KOPT-K1 (cell line): ENCODE data around the gene RELN.
"Not testable (repeated sequence)": the region's sequence is repeated elsewhere in the genome, so short reads cannot be mapped to it uniquely, and the experiment has no call there.

Experiments
- H3K27ac ChIP-seq: fragments of 200-600 bp; sonication (generic); 2 replicates; pipeline ENCODE4 v1.5.1; 2016; ENCODE audit warnings: antibody characterized with exemption, mild to moderate bottlenecking, low read depth, low read length; ENCODE audit not compliant: poor library complexity, severe bottlenecking
- H3K36me3 ChIP-seq: fragments of 200-600 bp; sonication (generic); 2 replicates; pipeline ENCODE4 v1.5.1; 2017; ENCODE audit warnings: antibody characterized with exemption, mild to moderate bottlenecking, low read length, moderate library complexity; ENCODE audit not compliant: insufficient read depth
- H3K9me3 ChIP-seq: fragments of 200-600 bp; sonication (generic); 2 replicates; pipeline ENCODE4 v1.5.1; 2017; ENCODE audit warnings: antibody characterized with exemption, low read length, mild to moderate bottlenecking; ENCODE audit not compliant: insufficient read depth, poor library complexity, severe bottlenecking

The RELN gene

GRCh38 chr7:103795107-103795506 is 194.4 kb downstream of the RELN start:
- Histone ChIP-seq H3K27ac (no peak overlapping the region), H3K9me3 (no peaks in the 10 kb centered on the region), H3K36me3 (no peaks in the 10 kb centered on the region)

DNA sequence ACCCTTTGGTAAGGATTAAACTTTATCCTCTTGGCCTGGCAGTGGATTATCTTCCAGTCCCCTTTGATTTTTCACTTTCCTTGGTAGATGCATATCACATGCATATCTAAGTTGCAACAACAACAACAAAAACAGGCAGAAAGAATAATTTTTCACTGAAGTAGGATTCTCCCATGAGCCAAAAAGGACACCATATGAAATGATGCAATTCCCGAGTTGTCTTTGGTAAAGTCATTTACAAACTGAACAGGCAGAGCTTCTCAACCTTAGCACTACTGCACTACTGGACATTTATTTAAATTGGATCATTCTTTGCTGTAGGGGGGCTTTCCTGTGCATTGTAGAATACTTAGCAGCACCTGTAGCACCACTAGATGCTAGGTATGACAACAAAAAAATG is 195.0 kb downstream of the RELN start:
- Histone ChIP-seq H3K36me3 (no peaks in the 10 kb centered on the region), H3K9me3 (no peaks in the 10 kb centered on the region), H3K27ac (no peak overlapping the region)

DNA sequence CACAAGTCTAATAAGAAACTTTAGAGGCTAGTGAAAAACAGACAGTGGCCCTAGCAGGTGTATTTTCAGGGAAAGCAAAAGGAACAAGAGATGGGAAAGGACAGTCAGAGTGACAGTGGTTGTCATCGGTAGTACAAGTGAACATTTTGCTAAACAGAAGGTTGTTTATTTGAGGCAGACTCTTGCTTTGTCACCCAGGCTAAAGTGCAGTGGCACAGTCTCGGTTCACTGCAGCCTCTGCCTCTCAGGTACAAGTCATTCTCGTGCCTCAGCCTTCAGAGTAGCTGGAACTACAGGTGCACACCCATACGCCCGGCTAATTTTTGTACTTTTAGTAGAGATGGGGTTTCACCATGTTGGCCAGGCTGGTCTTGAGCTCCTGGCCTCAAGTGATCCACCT is 195.8 kb downstream of the RELN start:
- no peaks in the 10 kb centered on the region for H3K36me3 ChIP-seq
- no peaks in the 10 kb centered on the region for H3K9me3 ChIP-seq
- no peak overlapping the region for H3K27ac ChIP-seq

GRCh38 chr7:103791894-103792293 is 197.6 kb downstream of the RELN start:
- no peaks in the 10 kb centered on the region for H3K9me3 ChIP-seq
- no peak overlapping the region for H3K27ac ChIP-seq
- no peaks in the 10 kb centered on the region for H3K36me3 ChIP-seq

GRCh38 chr7:103787041-103787440 is 202.4 kb downstream of the RELN start:
- H3K9me3 ChIP-seq, result not testable (repeated sequence)

GRCh38 chr7:103784646-103785286 is 204.7 kb downstream of the RELN start:
- Histone ChIP-seq H3K27ac (no peak overlapping the region), H3K36me3 (no peaks in the 10 kb centered on the region), H3K9me3 (no peaks in the 10 kb centered on the region)

More at GRCh38 chr7:103787041-103787440, 202.4 kb downstream of the RELN start:
- H3K36me3 ChIP-seq, H3K27ac ChIP-seq: not testable (repeated sequence)

DNA sequence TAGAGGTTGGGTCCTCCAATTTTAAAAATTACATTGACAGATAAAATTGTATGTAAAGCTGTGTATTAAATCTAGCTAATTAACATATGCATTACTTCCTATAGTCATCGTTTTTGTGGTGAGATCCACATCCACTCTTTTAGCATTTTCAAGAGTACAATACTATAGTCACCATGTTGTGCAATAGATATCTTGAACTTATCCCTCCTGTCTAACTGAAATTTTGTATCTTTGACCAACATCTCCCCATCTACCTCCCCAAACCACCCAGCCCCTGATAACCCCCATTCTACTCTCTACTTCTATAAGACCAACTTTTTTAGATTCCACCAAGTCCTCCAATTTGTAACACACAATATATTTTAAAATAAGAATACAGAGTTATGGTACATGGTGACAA is 208.0 kb downstream of the RELN start:
- no peaks in the 10 kb centered on the region for H3K9me3 ChIP-seq
- no peaks in the 10 kb centered on the region for H3K36me3 ChIP-seq
- no peak overlapping the region for H3K27ac ChIP-seq

- H3K9me3 ChIP-seq, H3K27ac ChIP-seq, H3K36me3 ChIP-seq: not testable (repeated sequence)
These were observed 208.9 kb downstream of the RELN start for GRCh38 chr7:103780561-103780960.

GRCh38 chr7:103777440-103777839 is 212.0 kb downstream of the RELN start:
- H3K36me3 ChIP-seq, result no peaks in the 10 kb centered on the region
- H3K9me3 ChIP-seq, result no peaks in the 10 kb centered on the region
- H3K27ac ChIP-seq, result no peak overlapping the region

- Histone ChIP-seq H3K27ac (no peak overlapping the region), H3K9me3 (no peaks in the 10 kb centered on the region), H3K36me3 (no peaks in the 10 kb centered on the region)
These were observed 215.7 kb downstream of the RELN start for GRCh38 chr7:103773726-103774125.

DNA sequence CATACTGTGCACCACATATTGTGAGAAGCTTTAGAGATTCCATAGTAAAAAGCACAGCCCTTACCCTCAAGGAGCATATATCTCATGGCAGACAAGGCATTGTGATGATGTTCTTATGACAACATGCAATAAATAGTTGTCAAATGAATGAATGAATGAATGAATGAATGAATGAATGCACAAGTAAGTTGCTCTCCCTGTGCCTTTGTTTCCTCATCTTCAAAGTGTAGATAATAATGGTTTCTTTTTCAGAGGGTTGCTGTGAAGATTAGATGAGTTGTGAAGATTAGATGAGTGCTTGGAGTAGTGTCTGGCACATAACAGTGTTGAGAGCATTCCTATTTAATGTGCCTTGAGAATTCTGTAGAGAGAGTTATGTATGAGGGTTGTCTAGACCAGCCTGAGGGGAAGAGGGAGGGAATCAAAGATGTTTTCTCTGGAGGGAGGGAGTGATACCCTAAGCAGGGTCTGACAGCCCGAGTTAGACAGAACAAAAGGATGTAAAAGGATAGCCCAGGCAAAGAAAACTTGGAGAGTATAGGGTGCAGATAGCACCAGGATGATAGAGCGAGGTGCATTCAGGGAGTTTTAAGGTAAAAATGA is 217.2 kb downstream of the RELN start:
- no peaks in the 10 kb centered on the region for H3K36me3 ChIP-seq
- no peak overlapping the region for H3K27ac ChIP-seq
- no peaks in the 10 kb centered on the region for H3K9me3 ChIP-seq

- Histone ChIP-seq H3K27ac (no peak overlapping the region), H3K9me3 (no peaks in the 10 kb centered on the region), H3K36me3 (no peaks in the 10 kb centered on the region)
These were observed 218.2 kb downstream of the RELN start for GRCh38 chr7:103771294-103771693.

DNA sequence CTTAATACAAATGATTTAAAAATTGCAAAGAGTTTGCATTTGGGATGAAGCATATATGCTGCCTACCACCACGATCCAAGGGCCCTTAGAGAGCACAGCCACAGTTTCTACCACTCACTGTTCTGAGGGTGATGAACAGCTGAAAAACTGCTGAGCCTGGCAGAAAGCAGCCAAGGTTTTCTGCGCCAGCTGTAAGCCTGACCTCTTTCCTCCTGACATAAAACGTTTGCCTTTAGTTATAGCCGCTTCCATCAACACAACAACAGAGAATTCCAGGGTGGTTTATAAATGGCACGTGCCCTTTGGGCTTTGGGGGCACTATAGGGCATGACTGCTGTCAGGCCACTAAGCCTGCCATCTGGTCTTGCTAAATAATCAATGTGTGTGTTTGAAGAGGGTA is 222.8 kb downstream of the RELN start:
- Histone ChIP-seq H3K9me3 (no peaks in the 10 kb centered on the region), H3K27ac (no peak overlapping the region), H3K36me3 (no peaks in the 10 kb centered on the region)

DNA sequence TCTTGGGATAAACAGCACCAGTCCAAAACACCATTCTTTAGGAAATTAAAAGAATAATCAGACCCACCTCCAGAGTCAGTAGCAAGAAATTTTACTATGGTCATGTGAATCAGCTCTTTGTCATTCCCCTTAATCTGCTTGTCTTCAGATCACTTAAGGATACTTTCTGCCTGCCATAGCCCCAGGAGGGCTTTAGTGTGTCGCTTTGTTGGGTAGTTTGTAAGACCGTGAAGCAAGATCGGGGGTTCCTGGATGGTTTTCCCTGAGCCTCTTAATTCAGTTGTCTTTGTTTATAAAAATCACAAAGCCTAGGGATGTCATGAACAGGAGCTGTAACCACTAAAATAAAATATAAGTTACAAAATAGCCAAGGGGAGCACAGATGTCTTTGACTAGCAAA is 223.6 kb downstream of the RELN start:
- no peaks in the 10 kb centered on the region for H3K9me3 ChIP-seq
- no peak overlapping the region for H3K27ac ChIP-seq
- H3K36me3 ChIP-seq, result no peaks in the 10 kb centered on the region

DNA sequence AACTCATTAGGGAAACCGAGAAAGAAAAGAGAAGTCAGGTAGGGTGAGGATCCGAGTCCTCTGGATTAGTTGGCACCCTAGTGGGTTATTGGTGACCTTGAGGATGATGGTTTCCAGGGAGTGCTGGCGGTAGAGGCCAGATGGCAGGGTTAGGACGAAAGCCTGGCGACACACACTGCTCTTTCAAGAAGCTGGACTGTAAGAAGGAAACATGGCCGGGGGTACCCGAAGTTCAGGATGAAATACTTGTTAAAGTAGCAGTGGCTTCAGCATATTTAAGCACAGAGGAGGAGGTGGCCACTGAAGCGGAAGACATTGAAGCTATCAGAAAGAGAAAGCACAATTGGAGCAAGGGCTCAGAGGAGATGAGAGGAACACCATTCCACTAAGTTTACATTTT is 224.6 kb downstream of the RELN start:
- Histone ChIP-seq H3K36me3 (no peaks in the 10 kb centered on the region), H3K9me3 (no peaks in the 10 kb centered on the region), H3K27ac (no peak overlapping the region)

DNA sequence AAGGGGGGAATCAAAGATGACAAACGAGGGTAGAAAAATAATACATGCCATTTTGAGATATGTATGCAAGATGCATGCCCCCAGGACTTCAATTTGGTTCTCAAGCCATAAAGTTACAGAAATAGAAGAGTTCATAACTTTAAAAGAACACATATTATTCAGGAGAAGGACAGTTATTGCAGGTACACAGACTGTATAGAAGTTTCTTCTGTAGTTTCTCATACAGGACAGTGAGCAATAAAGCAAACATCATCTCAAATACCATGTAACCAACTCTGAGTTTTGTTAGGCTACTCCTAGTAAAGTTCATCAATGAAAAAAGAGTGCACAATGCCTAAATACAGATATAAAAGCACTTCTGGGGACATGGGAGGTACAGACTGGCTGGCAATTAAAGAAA is 226.6 kb downstream of the RELN start:
- Histone ChIP-seq H3K9me3 (no peaks in the 10 kb centered on the region), H3K36me3 (no peaks in the 10 kb centered on the region), H3K27ac (no peak overlapping the region)
